ENCODE results near the gene TMEM38B. TPM values are rescaled to one million over a fixed set of nuclear protein-coding genes. Genes with fewer than 3 reads are reported as not detected.

TMEM38B gene
- total RNA-seq (2014; rRNA removed; shearing (Covaris generic)) = 14.0 and 16.6 TPM in 2 replicates

DNA sequence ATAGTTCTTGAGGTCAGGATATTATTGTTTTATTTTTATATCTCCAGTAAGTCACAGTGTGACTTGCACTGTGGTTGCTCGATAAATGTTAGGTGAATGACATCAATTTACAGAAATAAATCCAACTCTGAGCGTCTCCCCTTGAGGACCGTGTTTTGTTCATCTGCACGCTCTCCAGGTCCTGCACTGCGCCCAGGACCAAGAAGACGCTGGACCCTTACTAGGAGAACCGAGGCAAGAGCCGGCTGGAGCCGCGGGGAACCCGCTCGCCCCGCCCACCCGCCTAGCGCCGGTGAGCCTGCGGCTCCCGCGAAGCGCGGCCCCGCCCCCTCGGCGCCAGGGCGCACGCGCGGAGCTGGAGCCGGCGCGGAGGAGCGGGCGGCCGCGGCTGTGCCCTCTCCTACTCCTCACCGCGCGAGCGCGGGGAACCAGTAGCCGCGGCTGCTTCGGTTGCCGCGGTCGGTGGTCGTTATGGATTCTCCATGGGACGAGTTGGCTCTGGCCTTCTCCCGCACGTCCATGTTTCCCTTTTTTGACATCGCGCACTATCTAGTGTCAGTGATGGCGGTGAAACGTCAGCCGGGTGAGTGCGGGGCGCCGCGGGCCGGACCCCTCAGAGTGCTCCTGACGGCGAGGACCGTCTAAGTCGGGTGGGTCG, at the start of gene TMEM38B:
TSS of gene TMEM38B (plus strand) at position 352 of the 658 bp plus-strand sequence. CDS start at position 472, 120 bp downstream.

DNA sequence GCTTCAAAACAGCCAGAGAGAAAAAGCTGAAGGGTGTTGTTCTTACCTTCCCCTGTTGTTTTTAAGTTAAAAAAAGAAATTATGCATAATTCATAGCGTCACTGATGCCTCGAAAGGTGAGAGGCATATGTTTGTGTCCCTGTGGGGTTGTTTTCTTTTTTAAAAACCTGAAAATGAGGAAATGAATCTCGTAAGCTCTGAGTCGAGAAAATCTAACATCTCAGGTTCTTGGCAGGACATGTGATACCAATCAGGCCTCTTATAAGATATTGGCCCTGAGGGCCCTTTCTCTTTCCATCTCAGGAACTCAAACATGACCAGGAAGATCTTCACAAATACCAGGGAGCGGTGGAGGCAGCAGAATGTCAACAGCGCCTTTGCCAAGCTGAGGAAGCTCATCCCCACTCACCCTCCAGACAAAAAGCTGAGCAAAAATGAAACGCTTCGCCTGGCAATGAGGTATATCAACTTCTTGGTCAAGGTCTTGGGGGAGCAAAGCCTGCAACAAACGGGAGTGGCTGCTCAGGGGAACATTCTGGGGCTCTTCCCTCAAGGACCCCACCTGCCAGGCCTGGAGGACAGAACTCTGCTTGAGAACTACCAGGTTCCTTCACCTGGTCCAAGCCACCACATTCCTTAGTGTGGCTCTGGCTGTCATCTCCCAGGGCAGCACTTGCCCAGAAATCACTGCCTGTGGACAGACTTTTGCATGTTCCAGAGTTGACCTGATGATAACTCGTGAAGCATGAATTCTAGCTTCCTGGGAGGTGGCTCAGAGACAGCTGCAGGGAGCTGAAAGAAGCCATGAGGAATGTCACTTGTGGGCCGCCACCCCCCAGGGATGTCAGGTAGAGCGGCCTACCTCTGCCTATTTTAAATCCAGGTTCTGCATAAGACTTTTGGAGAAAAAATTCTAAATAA, 31.9 kb upstream of the TMEM38B start, which contains the start of gene TAL2:
TSS of gene TAL2 (plus strand) at position 274 of the 921 bp plus-strand sequence. CDS start at position 314, 40 bp downstream.

Other genes starting within 250 kb of the TMEM38B start
- 2.8 and 5.5 TPM in 2 replicates for gene FSD1L, start 246.5 kb upstream of the TMEM38B start, total RNA-seq (2014; rRNA removed; shearing (Covaris generic))
- 11.8 and 18.9 TPM in 2 replicates for gene FKTN, start 136.4 kb upstream of the TMEM38B start, total RNA-seq (2014; rRNA removed; shearing (Covaris generic))
- 0.24 TPM in 1 of 2 replicates, not detected in the other for gene TAL2, start 32.1 kb upstream of the TMEM38B start, total RNA-seq (2014; rRNA removed; shearing (Covaris generic))

Data from A375 (cell line).